ENCODE data around the gene RPH3AL.

- TF ChIP-seq POLR2A (IDR thresholded peaks at IDR 0.05) (no peak), CTCF (IDR thresholded peaks at IDR 0.05) (no peak)
Observed at GRCh38 chr17:265718-266117, 86.9 kb downstream of the RPH3AL start.

All from testis (tissue), 2 donors.